GM18868 (cell line): ENCODE measurements around the gene CCPG1.

Experiments
- ATAC-seq: cut with Tn5 transposase; IDR thresholded peaks from one replicate; pipeline ENCODE4 v1.9.1; 2021; ENCODE audit warnings: mild to moderate bottlenecking, moderate library complexity; ENCODE audit not compliant: unreplicated experiment

Gene CCPG1

GRCh38 chr15:55320963-55321362 lies 87.2 kb downstream of the CCPG1 start:
- ATAC-seq, result no peak

- no peak for ATAC-seq
Observed at GRCh38 chr15:55320238-55320550, 88.0 kb downstream of the CCPG1 start.

GRCh38 chr15:55319537-55320237 lies 88.5 kb downstream of the CCPG1 start:
- peak; percentile 32 for ATAC-seq

- ATAC-seq, result peak; percentile 93
Observed at GRCh38 chr15:55318588-55319494, 89.3 kb downstream of the CCPG1 start, which contains the start of the genes PIGB and PIGBOS1. Gene PIGB (plus strand): TSS chr15:55319222. CDS start chr15:55319251, 29 bp downstream. Gene PIGBOS1 (minus strand): TSS chr15:55319123. CDS start chr15:55317792, 1,331 bp downstream.
